ENCODE measurements around the gene SEMA5A. TPM values are rescaled to one million over a fixed set of nuclear protein-coding genes. Genes with fewer than 3 reads are reported as not detected.

Gene SEMA5A
- polyA plus RNA-seq, 1 of the 3 experiments (the other 2 are of a cell fraction): 0.58 TPM

DNA sequence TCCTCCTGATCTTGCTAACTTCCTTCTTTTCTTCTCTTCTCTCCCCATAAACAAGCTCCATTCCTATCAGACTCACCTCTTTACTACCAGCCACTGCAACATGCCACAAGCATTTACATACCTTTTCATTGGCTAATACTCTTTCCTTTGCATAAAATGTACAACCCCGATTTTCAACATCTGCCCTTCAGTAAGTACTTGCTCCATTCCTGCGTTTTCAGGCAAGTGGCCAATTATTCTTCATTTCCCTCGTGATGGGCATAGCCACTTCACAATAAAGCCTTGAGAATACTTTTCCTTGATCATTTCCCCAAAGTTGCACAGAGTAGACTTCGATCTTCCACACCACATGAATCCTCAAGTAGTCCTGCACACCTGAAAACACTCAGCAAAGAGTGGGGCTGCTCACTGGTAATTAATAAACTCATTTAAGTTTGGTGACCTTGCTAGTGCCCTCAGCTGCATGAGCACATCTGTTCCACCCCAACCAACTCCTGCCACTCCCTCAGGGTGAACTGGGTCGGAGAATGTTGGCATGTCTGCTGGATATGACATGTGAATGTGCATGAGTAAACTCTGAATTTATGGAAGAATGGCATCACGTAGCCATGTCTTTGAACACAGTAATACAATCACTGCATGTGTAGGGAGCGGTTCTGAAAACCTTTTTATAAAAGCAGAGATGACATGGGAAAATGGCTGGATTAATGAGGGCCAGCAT lies 535.8 kb downstream of the SEMA5A start:
- Histone ChIP-seq H3K9ac (no peak overlapping the region), H3K4me2 (no peak overlapping the region), H3K27ac (ENCODE audit: low read depth in 2 of 2, low read length in 1 of 2) (no peak overlapping the region), H3F3A (replicated peaks; ENCODE audit: insufficient read depth) (peaks cover 9% of the 10 kb centered on the region), H3K4me1 (ENCODE audit: control insufficient read depth in 1 of 2, insufficient read depth in 2 of 2, low read depth in 1 of 2, low read length in 1 of 2) (no peaks in the 10 kb centered on the region; a peak in 2 of 4 replicates), H2AFZ (ENCODE audit: low read depth) (no peak overlapping the region), H3K27me3 (ENCODE audit: insufficient read depth) (no peaks in the 10 kb centered on the region), H4K20me1 (ENCODE audit: insufficient read depth) (no peaks in the 10 kb centered on the region), H3K9me3 (no peaks in the 10 kb centered on the region), H3K9me2 (no peaks in the 10 kb centered on the region), H3K4me3 (ENCODE audit: low read depth in 2 of 2, low read length in 1 of 2) (no peak overlapping the region), H3K36me3 (replicated peaks in 1 of 2; ENCODE audit: control insufficient read depth in 1 of 2, insufficient read depth in 2 of 2, low read length in 1 of 2) (no peaks in the 10 kb centered on the region), H3K79me2 (ENCODE audit: insufficient read depth) (no peaks in the 10 kb centered on the region)
- TF ChIP-seq RFX5 (IDR thresholded peaks at IDR 0.05; ENCODE audit: low read length): no peak
- TF ChIP-seq, protein P1, sequence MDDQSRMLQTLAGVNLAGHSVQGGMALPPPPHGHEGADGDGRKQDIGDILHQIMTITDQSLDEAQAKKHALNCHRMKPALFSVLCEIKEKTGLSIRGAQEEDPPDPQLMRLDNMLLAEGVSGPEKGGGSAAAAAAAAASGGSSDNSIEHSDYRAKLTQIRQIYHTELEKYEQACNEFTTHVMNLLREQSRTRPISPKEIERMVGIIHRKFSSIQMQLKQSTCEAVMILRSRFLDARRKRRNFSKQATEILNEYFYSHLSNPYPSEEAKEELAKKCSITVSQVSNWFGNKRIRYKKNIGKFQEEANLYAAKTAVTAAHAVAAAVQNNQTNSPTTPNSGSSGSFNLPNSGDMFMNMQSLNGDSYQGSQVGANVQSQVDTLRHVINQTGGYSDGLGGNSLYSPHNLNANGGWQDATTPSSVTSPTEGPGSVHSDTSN (IDR thresholded peaks at IDR 0.05): no peak
- TF ChIP-seq FOSL2 (IDR thresholded peaks at IDR 0.05; ENCODE audit: borderline replicate concordance, low read depth): no peak
- no peak for TF ChIP-seq GABPA (IDR thresholded peaks at IDR 0.05; ENCODE audit: low read depth)
- TF ChIP-seq ELF1 (IDR thresholded peaks at IDR 0.05): no peak
- 29% methylated on average over 7 of the region's 7 CpGs for WGBS (ENCODE audit: low lambda C conversion rate)
- no peak for DNase-seq
- ChIA-PET POLR2A (no interaction called here), CTCF (interaction anchor here (1.0 kb wide), 1 partner anchor 102 kb away, joined by 3 read pairs; no protein-coding TSS in a partner anchor)

GRCh38 chr5:8997542-8998070 lies 548.3 kb downstream of the SEMA5A start:
- DNase-seq: no peak
- no peaks in the 10 kb centered on the region for H3K36me3 ChIP-seq (replicated peaks in 1 of 2; ENCODE audit: control insufficient read depth in 1 of 2, insufficient read depth in 2 of 2, low read length in 1 of 2)
- ChIA-PET CTCF (no interaction called here), POLR2A (no interaction called here)
- H4K20me1 ChIP-seq (ENCODE audit: insufficient read depth): no peaks in the 10 kb centered on the region
- no peak overlapping the region for H3K4me2 ChIP-seq
- H3K27me3 ChIP-seq (ENCODE audit: insufficient read depth): no peaks in the 10 kb centered on the region
- TF ChIP-seq ELF1 (IDR thresholded peaks at IDR 0.05): no peak
- no peak for TF ChIP-seq YY1 (IDR thresholded peaks at IDR 0.05; ENCODE audit: low read depth)
- no peak for TF ChIP-seq MXI1 (IDR thresholded peaks at IDR 0.05; ENCODE audit: low read depth, low read length)
- no peak for TF ChIP-seq MEF2A (IDR thresholded peaks at IDR 0.05; ENCODE audit: borderline replicate concordance, low read depth)
- no peaks in the 10 kb centered on the region for H3F3A ChIP-seq (replicated peaks; ENCODE audit: insufficient read depth)
- no peaks in the 10 kb centered on the region for H3K4me1 ChIP-seq (ENCODE audit: control insufficient read depth in 1 of 2, insufficient read depth in 2 of 2, low read depth in 1 of 2, low read length in 1 of 2)
- no peak overlapping the region for H3K4me3 ChIP-seq (ENCODE audit: low read depth in 2 of 2, low read length in 1 of 2)
- WGBS (ENCODE audit: low lambda C conversion rate): 5% methylated on average over 1 of the region's 1 CpG
- H3K9me3 ChIP-seq: no peaks in the 10 kb centered on the region
- no peaks in the 10 kb centered on the region for H3K9me2 ChIP-seq
- H3K27ac ChIP-seq (ENCODE audit: low read depth in 2 of 2, low read length in 1 of 2): no peak overlapping the region
- no peaks in the 10 kb centered on the region for H3K79me2 ChIP-seq (ENCODE audit: insufficient read depth)
- no peak overlapping the region for H3K9ac ChIP-seq
- no peak overlapping the region for H2AFZ ChIP-seq (ENCODE audit: low read depth)

GRCh38 chr5:8993031-8993430 lies 552.8 kb downstream of the SEMA5A start:
- H3F3A ChIP-seq (replicated peaks; ENCODE audit: insufficient read depth): no peaks in the 10 kb centered on the region
- no peak overlapping the region for H3K4me2 ChIP-seq
- POLR2A ChIA-PET: no interaction called here
- H3K27ac ChIP-seq (ENCODE audit: low read depth in 2 of 2, low read length in 1 of 2): no peak overlapping the region
- TF ChIP-seq RAD21 (IDR thresholded peaks at IDR 0.05; ENCODE audit: low read length) (peak; percentile 32; the same call in 1 of the 2 replicates), CTCF (IDR thresholded peaks at IDR 0.05) (peak; percentile 59), TEAD4 (IDR thresholded peaks at IDR 0.05; ENCODE audit: borderline replicate concordance, insufficient read depth) (no peak)
- H3K27me3 ChIP-seq (ENCODE audit: insufficient read depth): no peaks in the 10 kb centered on the region
- H4K20me1 ChIP-seq (ENCODE audit: insufficient read depth): no peaks in the 10 kb centered on the region
- H3K9me2 ChIP-seq: no peaks in the 10 kb centered on the region
- DNase-seq: no peak
- no peak overlapping the region for H2AFZ ChIP-seq (ENCODE audit: low read depth)
- H3K9me3 ChIP-seq: no peaks in the 10 kb centered on the region
- H3K36me3 ChIP-seq (replicated peaks in 1 of 2; ENCODE audit: control insufficient read depth in 1 of 2, insufficient read depth in 2 of 2, low read length in 1 of 2): no peaks in the 10 kb centered on the region
- no peaks in the 10 kb centered on the region for H3K4me1 ChIP-seq (ENCODE audit: control insufficient read depth in 1 of 2, insufficient read depth in 2 of 2, low read depth in 1 of 2, low read length in 1 of 2)
- no peaks in the 10 kb centered on the region for H3K79me2 ChIP-seq (ENCODE audit: insufficient read depth)
- CTCF ChIA-PET: interaction anchor here (0.7 to 1.3 kb wide), 8 partner anchors 9 to 1196 kb away, joined by 3 to 4 read pairs (median 3); no protein-coding TSS in a partner anchor
- H3K9ac ChIP-seq: no peak overlapping the region
- no peak overlapping the region for H3K4me3 ChIP-seq (ENCODE audit: low read depth in 2 of 2, low read length in 1 of 2)
